Stimulated activated naive CD8-positive, alpha-beta T cell treated with anti-CD3 and anti-CD28 coated beads, Interleukin-15, amount 100 ng/mL, for 72 hours (primary cell): ENCODE measurements around the gene KHDC3L.
"Not testable (repeated sequence)": the region's sequence is repeated elsewhere in the genome, so short reads cannot be mapped to it uniquely, and the experiment has no call there.

Experiments used
- ATAC-seq: fragments of 150-1000 bp; cut with Tn5 transposase; 2 replicates; pipeline ENCODE4 v1.10.0; 2021; ENCODE audit warnings: mild to moderate bottlenecking, moderate library complexity
- DNase-seq, 2 donors: peaks; one replicate each; pipeline ENCODE4 v3.0.0; 2021 to 2022
- H3K27ac Mint-ChIP-seq, 2 donors: one replicate each; pipeline ENCODE4 v1.8.0; 2022; ENCODE audit warnings: mild to moderate bottlenecking in 2 of 2, mixed read lengths in 2 of 2, moderate library complexity in 2 of 2
- H3K27me3 Mint-ChIP-seq: one replicate; pipeline ENCODE4 v1.8.0; 2022; ENCODE audit warnings: mixed read lengths
- H3K4me1 Mint-ChIP-seq: one replicate; pipeline ENCODE4 v1.8.0; 2022; ENCODE audit warnings: mild to moderate bottlenecking, mixed read lengths
- H3K4me3 Mint-ChIP-seq, 2 donors: one replicate each; pipeline ENCODE4 v1.8.0; 2022; ENCODE audit warnings: mild to moderate bottlenecking in 2 of 2, mixed read lengths in 2 of 2, moderate library complexity in 1 of 2
- H3K9me3 Mint-ChIP-seq, 2 donors: one replicate each; pipeline ENCODE4 v1.8.0; 2022; ENCODE audit warnings: mixed read lengths in 2 of 2

Gene KHDC3L

GRCh38 chr6:73362869-73363536 is 545 bp downstream of the KHDC3L start:
- no peak overlapping the region for H3K27ac Mint-ChIP-seq
- H3K9me3 Mint-ChIP-seq, result no peaks in the 10 kb centered on the region
- ATAC-seq, result no peak
- H3K4me3 Mint-ChIP-seq, result no peak overlapping the region
- no peaks in the 10 kb centered on the region for H3K4me1 Mint-ChIP-seq
- H3K27me3 Mint-ChIP-seq, result peaks cover 4% of the 10 kb centered on the region
- DNase-seq, result no peak

GRCh38 chr6:73363537-73363875 is 1.0 kb downstream of the KHDC3L start:
- DNase-seq (no peak), ATAC-seq (peak; percentile 33)
- Mint-ChIP-seq H3K9me3 (no peaks in the 10 kb centered on the region), H3K27me3 (no peaks in the 10 kb centered on the region), H3K4me3 (no peak overlapping the region), H3K27ac (no peak overlapping the region), H3K4me1 (no peaks in the 10 kb centered on the region)

- DNase-seq (no peak), ATAC-seq (no peak)
- Mint-ChIP-seq H3K4me1 (no peaks in the 10 kb centered on the region), H3K27me3 (no peaks in the 10 kb centered on the region), H3K4me3 (no peak overlapping the region), H3K27ac (no peak overlapping the region), H3K9me3 (no peaks in the 10 kb centered on the region)
Observed at GRCh38 chr6:73364121-73364520, 1.7 kb downstream of the KHDC3L start.

DNA sequence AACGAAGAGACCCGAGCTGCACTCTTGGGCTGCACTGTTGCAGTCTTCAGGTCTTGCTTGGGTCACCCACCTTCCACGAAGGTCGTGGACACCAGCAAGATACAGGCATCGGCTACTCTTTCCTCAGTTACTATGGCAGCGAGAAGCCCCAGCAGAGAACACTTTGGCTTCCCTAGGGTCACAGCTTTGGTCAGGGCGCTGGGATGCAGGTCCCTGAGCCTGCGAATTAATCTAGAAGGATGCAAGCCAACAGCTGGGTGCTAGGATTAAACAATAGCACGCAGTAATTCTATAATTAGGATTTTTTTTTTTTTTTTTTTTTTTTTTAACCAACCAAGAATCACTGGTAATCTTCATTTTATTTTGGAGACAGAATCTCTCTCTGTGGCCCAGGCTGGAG is 2.1 kb downstream of the KHDC3L start:
- H3K4me1 Mint-ChIP-seq, result no peaks in the 10 kb centered on the region
- H3K27me3 Mint-ChIP-seq, result no peaks in the 10 kb centered on the region
- DNase-seq (no peak), ATAC-seq (no peak)
- no peak overlapping the region for H3K4me3 Mint-ChIP-seq
- no peaks in the 10 kb centered on the region for H3K9me3 Mint-ChIP-seq
- H3K27ac Mint-ChIP-seq, result no peak overlapping the region

GRCh38 chr6:73367761-73368355 is 5.4 kb downstream of the KHDC3L start:
- Mint-ChIP-seq H3K27ac (no peak overlapping the region), H3K4me1 (no peaks in the 10 kb centered on the region), H3K27me3 (no peaks in the 10 kb centered on the region), H3K4me3 (no peak overlapping the region), H3K9me3 (peaks cover 11 to 12% of the 10 kb centered on the region in 2 donors)
- ATAC-seq (no peak), DNase-seq (no peak)

- no peaks in the 10 kb centered on the region for H3K4me1 Mint-ChIP-seq
- no peak overlapping the region for H3K4me3 Mint-ChIP-seq
- ATAC-seq (no peak), DNase-seq (no peak)
- peaks cover 11 to 12% of the 10 kb centered on the region in 2 donors for H3K9me3 Mint-ChIP-seq
- H3K27ac Mint-ChIP-seq, result no peak overlapping the region
- no peaks in the 10 kb centered on the region for H3K27me3 Mint-ChIP-seq
Observed at GRCh38 chr6:73368675-73369074, 6.2 kb downstream of the KHDC3L start.

DNA sequence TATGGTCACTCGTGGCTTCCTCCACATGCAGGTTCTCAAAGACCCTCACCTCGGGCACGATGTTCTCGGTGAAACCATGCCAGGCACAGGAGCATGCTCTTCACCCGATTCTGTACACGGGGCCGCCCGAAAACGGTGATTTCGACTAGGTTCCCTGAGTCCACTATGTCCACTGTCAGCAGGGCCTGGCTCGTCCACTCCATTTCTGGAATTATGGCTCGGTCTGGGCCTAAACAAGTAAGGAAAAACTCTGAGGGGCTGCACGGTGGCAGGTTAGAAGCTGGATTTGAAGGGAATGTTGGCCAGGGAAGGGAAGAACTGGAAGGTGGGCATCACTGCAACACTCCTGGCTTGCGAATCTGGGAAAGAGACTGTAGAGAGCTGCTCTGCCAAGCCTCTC is 6.7 kb downstream of the KHDC3L start:
- ATAC-seq (no peak), DNase-seq (no peak)
- Mint-ChIP-seq H3K4me3 (no peak overlapping the region), H3K27me3 (no peaks in the 10 kb centered on the region), H3K9me3 (peaks cover 11 to 12% of the 10 kb centered on the region in 2 donors), H3K27ac (no peak overlapping the region), H3K4me1 (no peaks in the 10 kb centered on the region)

- H3K4me3 Mint-ChIP-seq, result no peak within 1 kb of the TSS
- H3K27ac Mint-ChIP-seq, result no peak within 1 kb of the TSS
- H3K27me3 Mint-ChIP-seq, result no peaks in the 10 kb centered on the region
- DNase-seq (no peak), ATAC-seq (no peak)
- H3K9me3 Mint-ChIP-seq, result peaks cover 11 to 12% of the 10 kb centered on the region in 2 donors
- H3K4me1 Mint-ChIP-seq, result no peaks in the 10 kb centered on the region
Observed at GRCh38 chr6:73369563-73369962, 7.1 kb downstream of the KHDC3L start, which contains the start of gene OOEP. Gene OOEP, minus strand, starts transcription at chr6:73369897. Its CDS starts 105 bp downstream, at chr6:73369792.

- peaks cover 11 to 12% of the 10 kb centered on the region in 2 donors for H3K9me3 Mint-ChIP-seq
- H3K27ac Mint-ChIP-seq, result no peak overlapping the region
- H3K4me1 Mint-ChIP-seq, result no peaks in the 10 kb centered on the region
- ATAC-seq (no peak), DNase-seq (no peak)
- H3K4me3 Mint-ChIP-seq, result no peak overlapping the region
- H3K27me3 Mint-ChIP-seq, result no peaks in the 10 kb centered on the region
Observed at GRCh38 chr6:73371984-73372383, 9.5 kb downstream of the KHDC3L start.

GRCh38 chr6:73372516-73372915 is 10.1 kb downstream of the KHDC3L start:
- no peak overlapping the region for H3K27ac Mint-ChIP-seq
- H3K4me3 Mint-ChIP-seq, result no peak overlapping the region
- H3K9me3 Mint-ChIP-seq, result peaks cover 11 to 12% of the 10 kb centered on the region in 2 donors
- ATAC-seq, result no peak
- no peaks in the 10 kb centered on the region for H3K27me3 Mint-ChIP-seq
- DNase-seq, result no peak
- H3K4me1 Mint-ChIP-seq, result no peaks in the 10 kb centered on the region

DNA sequence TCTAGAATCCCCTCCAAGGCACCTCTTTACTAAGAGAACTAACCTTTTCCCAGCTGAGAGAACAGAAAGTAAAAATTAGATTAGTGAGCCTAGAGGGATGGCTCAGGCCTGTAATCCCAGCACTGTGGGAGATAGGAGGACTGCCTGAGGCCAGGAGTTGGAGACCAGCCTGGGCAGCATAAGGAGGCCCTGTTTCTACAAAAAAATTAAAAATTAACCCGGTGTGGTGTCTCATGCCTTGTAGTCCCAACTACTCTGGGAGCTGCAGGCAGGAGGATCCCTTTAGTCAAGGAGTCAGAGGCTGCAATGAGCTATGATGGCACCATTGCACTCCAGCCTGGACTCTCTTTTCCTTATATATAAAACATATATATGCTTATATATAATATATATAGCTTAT is 12.8 kb downstream of the KHDC3L start:
- no peaks in the 10 kb centered on the region for H3K27me3 Mint-ChIP-seq
- no peak for ATAC-seq
- no peaks in the 10 kb centered on the region for H3K4me1 Mint-ChIP-seq
- H3K9me3 Mint-ChIP-seq, result peaks cover 8 to 10% of the 10 kb centered on the region in 2 donors
- no peak overlapping the region for H3K27ac Mint-ChIP-seq
- no peak overlapping the region for H3K4me3 Mint-ChIP-seq
- DNase-seq, result no peak

GRCh38 chr6:73377225-73377624 is 14.8 kb downstream of the KHDC3L start:
- Mint-ChIP-seq H3K4me1 (no peaks in the 10 kb centered on the region), H3K27me3 (no peaks in the 10 kb centered on the region), H3K4me3 (no peak overlapping the region), H3K9me3 (no peaks in the 10 kb centered on the region), H3K27ac (no peak overlapping the region)
- DNase-seq, result no peak
- ATAC-seq, result no peak

DNA sequence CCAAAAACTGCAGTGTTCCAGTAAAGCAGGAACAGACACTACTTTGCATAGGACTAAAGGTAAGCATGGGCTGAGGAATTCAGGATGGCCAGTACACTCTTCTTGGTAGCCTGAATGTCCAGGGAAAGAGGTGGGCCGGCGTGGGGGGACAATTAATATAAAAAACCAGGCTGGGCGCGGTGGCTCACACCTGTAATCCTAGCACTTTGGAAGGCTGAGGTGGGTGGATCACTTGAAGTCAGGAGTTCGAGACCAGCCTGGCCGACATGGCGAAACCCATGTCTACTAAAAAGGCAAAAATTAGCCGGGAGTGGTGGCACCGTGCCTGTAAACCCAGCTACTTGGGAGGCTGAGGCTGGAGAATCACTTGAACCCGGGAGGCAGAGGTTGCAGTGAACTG is 19.1 kb downstream of the KHDC3L start:
- ATAC-seq, DNase-seq, H3K27me3 Mint-ChIP-seq, H3K4me3 Mint-ChIP-seq, H3K9me3 Mint-ChIP-seq, H3K4me1 Mint-ChIP-seq, H3K27ac Mint-ChIP-seq: not testable (repeated sequence)

DNA sequence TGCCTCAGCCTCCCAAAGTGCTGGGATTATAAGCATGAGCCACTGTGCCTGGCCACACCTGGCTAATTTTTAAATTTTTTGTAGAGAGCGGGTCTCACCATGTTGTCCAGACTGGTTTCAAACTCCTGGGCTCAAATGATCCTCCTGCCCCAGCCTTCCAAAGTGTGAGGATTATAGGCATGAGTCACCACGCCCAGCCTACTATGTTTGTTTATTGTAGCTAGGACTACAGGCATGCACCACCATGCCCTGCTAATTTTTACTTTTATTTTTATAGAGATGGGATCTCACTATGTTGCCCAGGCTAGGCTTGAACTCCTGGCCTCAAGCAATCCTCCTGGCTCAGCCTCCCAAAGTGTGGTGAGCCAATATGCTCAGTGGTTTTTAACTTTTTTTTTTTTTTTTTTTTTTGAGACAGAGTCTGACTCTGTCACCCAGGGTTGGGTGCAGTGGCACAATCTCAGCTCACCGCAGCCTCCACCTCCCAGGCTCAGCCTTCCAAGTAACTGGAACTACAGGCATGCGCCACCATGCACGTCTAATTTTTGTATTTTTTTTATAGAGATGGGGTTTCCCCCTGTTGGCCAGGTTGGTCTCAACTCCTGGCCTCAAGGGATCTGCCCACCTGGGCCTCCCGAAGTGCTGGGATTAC is 20.1 kb downstream of the KHDC3L start:
- H3K9me3 Mint-ChIP-seq, result no peaks in the 10 kb centered on the region
- no peak overlapping the region for H3K4me3 Mint-ChIP-seq
- no peaks in the 10 kb centered on the region for H3K27me3 Mint-ChIP-seq
- DNase-seq (no peak), ATAC-seq (no peak)
- no peaks in the 10 kb centered on the region for H3K4me1 Mint-ChIP-seq
- no peak overlapping the region for H3K27ac Mint-ChIP-seq

DNA sequence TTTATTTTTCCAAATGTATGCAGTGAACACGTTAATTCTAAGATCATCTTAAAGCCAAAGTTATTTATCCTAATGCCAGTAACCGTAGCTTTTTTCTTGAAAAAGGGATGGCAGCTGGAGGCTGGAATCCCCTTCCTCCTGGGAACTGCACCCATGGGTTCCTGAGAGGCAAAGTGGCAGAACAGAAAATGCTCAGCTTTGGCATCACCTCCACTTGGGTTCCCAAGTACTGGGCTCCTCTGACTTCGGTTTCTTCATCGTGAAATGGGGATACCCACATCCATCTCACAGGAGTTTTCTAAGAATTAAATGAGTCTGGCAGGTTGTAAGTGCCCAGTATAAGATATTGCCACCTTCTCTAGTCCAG is 26.0 kb downstream of the KHDC3L start:
- Mint-ChIP-seq H3K4me1 (peaks cover 17% of the 10 kb centered on the region), H3K27ac (peak overlapping the region in 1 of 2 donors; percentile 52), H3K4me3 (peak overlapping the region; percentile 85 to 92), H3K9me3 (no peaks in the 10 kb centered on the region), H3K27me3 (no peaks in the 10 kb centered on the region)
- DNase-seq (no peak), ATAC-seq (peak; percentile 44)

- peak; percentile 36 to 50 for DNase-seq
- Mint-ChIP-seq H3K4me3 (peak overlapping the region; percentile 85 to 92), H3K4me1 (peaks cover 17% of the 10 kb centered on the region), H3K27me3 (no peaks in the 10 kb centered on the region), H3K9me3 (no peaks in the 10 kb centered on the region), H3K27ac (peak overlapping the region; percentile 52 to 54)
- peak; percentile 88 for ATAC-seq
Observed at GRCh38 chr6:73388800-73389512, 26.5 kb downstream of the KHDC3L start.
